GM12878 (cell line): ENCODE results near the gene METAP1D. TPM values are rescaled to one million over a fixed set of nuclear protein-coding genes. Genes with fewer than 3 reads are reported as not detected.

Source experiments
- ATAC-seq: fragments of 200-7000 bp; cut with Tn5 transposase; 3 replicates; pipeline ENCODE4 v1.9.1; 2020; ENCODE audit warnings: mild to moderate bottlenecking, moderate library complexity
- BruUV-seq: library from RNA; stranded (reverse); fragments of 400-500 nt; replicated peaks from 2 replicates; lab custom pipeline; 2021; lab: Mats Ljungman, UMichigan
- CTCF ChIA-PET: fragments of 300-600 bp; sonication (Branson Sonifier 250); formaldehyde crosslinking; extraction: SDS; loops from one replicate; lab custom pipeline; 2021; ENCODE audit warnings: inconsistent platforms; lab: Yijun Ruan, JAX
- POLR2A ChIA-PET: fragments of 350-600 bp; formaldehyde crosslinking; extraction: SDS; loops from one replicate; lab custom pipeline; 2021; ENCODE audit warnings: inconsistent platforms; lab: Charles Lee
- RAD21 ChIA-PET: fragments of 300-600 bp; sonication (Branson Sonifier 250); formaldehyde crosslinking; loops from one replicate; lab custom pipeline; 2023; ENCODE audit warnings: antibody characterized with exemption; ENCODE audit not compliant: unreplicated experiment; lab: Charles Lee
- SMC1A ChIA-PET: fragments of 300-600 bp; sonication (Branson Sonifier 250); formaldehyde crosslinking; loops from one replicate; lab custom pipeline; 2023; ENCODE audit not compliant: unreplicated experiment, uncharacterized antibody; lab: Charles Lee
- DNase-seq: peaks from one replicate; pipeline ENCODE4 v3.0.0-alpha.2; 2011; ENCODE audit warnings: low read depth, low spot score
- FAIRE-seq: peaks from 3 replicates; lab custom pipeline; 2011; peaks lifted over from hg19 to GRCh38; lab: Jason Lieb, UNC
- H2AFZ ChIP-seq: 2 replicates; pipeline ENCODE4 v1.6.0; 2011; ENCODE audit warnings: low read depth, low read length, control low read depth; ENCODE audit not compliant: control insufficient read depth
- H3K27ac ChIP-seq: 2 replicates; pipeline ENCODE4 v1.5.1; 2011; ENCODE audit warnings: control low read depth; ENCODE audit not compliant: control insufficient read depth, insufficient read depth
- H3K27me3 ChIP-seq, 2 experiments: replicated peaks in 1 of 2; 2 replicates each; pipeline versions ENCODE4 v1.6.0 to v1.6.1; 2011; ENCODE audit warnings: low read length in 1 of 2; ENCODE audit not compliant: control insufficient read depth in 2 of 2, insufficient read depth in 2 of 2
- H3K36me3 ChIP-seq, 2 experiments: 2 replicates each; pipeline ENCODE4 v1.5.1; 2011; ENCODE audit warnings: low read length in 1 of 2; ENCODE audit not compliant: control insufficient read depth in 2 of 2, insufficient read depth in 2 of 2
- H3K4me1 ChIP-seq: 2 replicates; pipeline ENCODE4 v1.6.1; 2011; ENCODE audit warnings: mild to moderate bottlenecking, low read length, moderate library complexity, mixed read lengths; ENCODE audit not compliant: control insufficient read depth, insufficient read depth
- H3K4me2 ChIP-seq: 2 replicates; pipeline ENCODE4 v1.6.0; 2011; ENCODE audit warnings: control low read depth; ENCODE audit not compliant: control insufficient read depth, insufficient read depth
- H3K4me3 ChIP-seq: fragments of 200-600 bp; sonication (generic); 2 replicates; pipeline ENCODE4 v1.5.1; 2016
- H3K79me2 ChIP-seq: 2 replicates; pipeline ENCODE4 v1.6.0; 2011; ENCODE audit warnings: low read length; ENCODE audit not compliant: control insufficient read depth, insufficient read depth
- H3K9ac ChIP-seq: 2 replicates; pipeline ENCODE4 v1.8.0; 2011; ENCODE audit warnings: low read length, control low read depth, mixed read lengths; ENCODE audit not compliant: control insufficient read depth, insufficient read depth
- H3K9me3 ChIP-seq: replicated peaks from 3 replicates; pipeline ENCODE4 v1.5.1; 2011; ENCODE audit warnings: mild to moderate bottlenecking, low read length; ENCODE audit not compliant: control insufficient read depth, insufficient read depth
- H4K20me1 ChIP-seq: 2 replicates; pipeline ENCODE4 v1.6.0; 2011; ENCODE audit not compliant: control insufficient read depth, insufficient read depth
- EZH2 ChIP-seq: IDR thresholded peaks from 2 replicates; pipeline ENCODE4 v1.6.1; 2012; ENCODE audit warnings: low read depth, mild to moderate bottlenecking, control low read depth, inconsistent platforms, low read length, borderline replicate concordance; ENCODE audit not compliant: control insufficient read depth
- KDM1A ChIP-seq: fragments of 200-600 bp; sonication (generic); IDR thresholded peaks from 2 replicates; pipeline ENCODE4 v1.6.1; 2016; ENCODE audit warnings: borderline replicate concordance
- PAX8 ChIP-seq: fragments of 450-650 bp; IDR thresholded peaks from 2 replicates; pipeline ENCODE4 v1.6.1; 2017; ENCODE audit warnings: mild to moderate bottlenecking, moderate library complexity
- SMARCA5 ChIP-seq: fragments of 450-650 bp; IDR thresholded peaks from 2 replicates; pipeline ENCODE4 v1.6.1; 2017; ENCODE audit warnings: mild to moderate bottlenecking
- SUZ12 ChIP-seq: fragments of 200-600 bp; sonication (generic); IDR thresholded peaks from one replicate; pipeline ENCODE4 v1.6.1; 2018; ENCODE audit warnings: antibody characterized with exemption, mild to moderate bottlenecking; ENCODE audit not compliant: unreplicated experiment
- WGBS: methylation state at CpG from one replicate; pipeline ENCODE4 v1.1.6; 2016; ENCODE audit warnings: low lambda C conversion rate; ENCODE audit not compliant: insufficient replicate concordance, insufficient coverage; ENCODE audit errors: missing lambda C conversion rate; 5-methylcytosine and 5-hydroxymethylcytosine counted together
- in situ Hi-C: fragments of 300-500 bp; cut with MboI; formaldehyde crosslinking; loops from 9 replicates; pipeline ENCODE4 v1.14.3; 2018; ENCODE audit warnings: mixed read lengths
- intact Hi-C: fragments of 100-400 bp; cut with micrococcal nuclease; formaldehyde crosslinking; loops from one replicate; pipeline ENCODE4 v1.14.2; 2022; ENCODE audit not compliant: unreplicated experiment
- polyA plus RNA-seq, 11 experiments: library from polyadenylated mRNA; depleted of rRNA in 4 of 11; unstranded in 6 of 11; stranded (reverse) in 5 of 11; fragments of >200 nt; fragmentation: Nextera tagmentation in 4 of 11; fragmentation: Illumina TruSeq in 1 of 11; extraction: Ambion mirVana in 4 of 11; extraction: Trizol in 1 of 11; gene quantifications; 1 replicate in 1 of 11; 2 replicates in 10 of 11; pipeline versions ENCODE4 v1.2.1 to v1.2.3, GENCODE V29; 2011 to 2016; ENCODE audit warnings: inconsistent platforms in 2 of 11, missing spikeins in 2 of 11, low read depth in 1 of 11
- total RNA-seq, 4 experiments: library from RNA; depleted of rRNA in 3 of 4; stranded (reverse); fragments of >200 nt in 3 of 4; fragmentation: Illumina TruSeq in 1 of 4; extraction: Trizol in 1 of 4; gene quantifications; 2 replicates each; pipeline versions ENCODE4 v1.2.1 to v1.2.3, GENCODE V29; 2013 to 2021
- TF ChIP-seq, protein P1 (sequence below): fragments of 450-650 bp; IDR thresholded peaks from 2 replicates; pipeline ENCODE4 v1.6.1; 2017; ENCODE audit warnings: mild to moderate bottlenecking

METAP1D gene
- total and polyA plus RNA-seq, 10 of the 15 experiments (the other 5 are each of a cell fraction or from before 2014, with no cell fraction given) = 4.5 to 12.1 (median 7.8) TPM

DNA sequence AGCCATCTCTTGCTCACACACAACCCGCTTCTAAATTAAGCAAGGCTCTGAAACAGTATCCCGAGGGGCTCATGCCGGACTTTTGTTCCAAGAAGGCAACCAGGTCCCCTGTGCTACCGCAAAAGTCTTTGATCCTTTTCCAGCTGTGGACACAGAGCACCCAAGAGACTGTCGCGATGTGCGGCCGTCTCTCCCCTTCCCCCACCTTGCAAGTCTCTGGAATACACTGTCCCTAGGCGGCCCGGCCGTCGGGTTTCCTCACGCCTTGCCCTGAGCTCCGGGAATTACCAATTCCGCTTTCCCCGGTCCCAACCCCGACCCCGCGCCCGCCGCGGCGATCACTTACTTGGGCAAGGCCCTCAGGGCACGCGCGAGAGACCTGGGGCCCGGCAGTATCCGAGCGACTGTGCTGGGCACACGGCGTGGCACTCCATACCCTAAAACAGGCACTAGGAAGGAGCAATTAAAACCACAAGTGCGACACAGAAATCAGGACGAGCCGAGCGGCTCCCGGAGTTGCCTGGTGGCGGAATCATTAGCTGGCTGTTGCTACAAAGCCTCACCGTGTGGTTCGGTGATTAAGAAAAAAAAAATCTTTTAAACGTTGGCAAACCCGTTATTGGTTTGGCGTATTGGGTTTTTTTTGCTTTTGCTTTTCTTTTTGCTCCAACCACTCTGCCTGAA, 83.3 kb downstream of the METAP1D start (continued):
- TF ChIP-seq, protein P1, sequence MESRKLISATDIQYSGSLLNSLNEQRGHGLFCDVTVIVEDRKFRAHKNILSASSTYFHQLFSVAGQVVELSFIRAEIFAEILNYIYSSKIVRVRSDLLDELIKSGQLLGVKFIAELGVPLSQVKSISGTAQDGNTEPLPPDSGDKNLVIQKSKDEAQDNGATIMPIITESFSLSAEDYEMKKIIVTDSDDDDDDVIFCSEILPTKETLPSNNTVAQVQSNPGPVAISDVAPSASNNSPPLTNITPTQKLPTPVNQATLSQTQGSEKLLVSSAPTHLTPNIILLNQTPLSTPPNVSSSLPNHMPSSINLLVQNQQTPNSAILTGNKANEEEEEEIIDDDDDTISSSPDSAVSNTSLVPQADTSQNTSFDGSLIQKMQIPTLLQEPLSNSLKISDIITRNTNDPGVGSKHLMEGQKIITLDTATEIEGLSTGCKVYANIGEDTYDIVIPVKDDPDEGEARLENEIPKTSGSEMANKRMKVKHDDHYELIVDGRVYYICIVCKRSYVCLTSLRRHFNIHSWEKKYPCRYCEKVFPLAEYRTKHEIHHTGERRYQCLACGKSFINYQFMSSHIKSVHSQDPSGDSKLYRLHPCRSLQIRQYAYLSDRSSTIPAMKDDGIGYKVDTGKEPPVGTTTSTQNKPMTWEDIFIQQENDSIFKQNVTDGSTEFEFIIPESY = no peak
- TF ChIP-seq KDM1A = no peak

- no peaks in the 10 kb centered on the region for H3K36me3 ChIP-seq
- no peak for ATAC-seq
- in situ Hi-C loops = no loop called here
- ChIA-PET RAD21 (no interaction called here), SMC1A (no interaction called here), CTCF (no interaction called here), POLR2A (no interaction called here)
- no peak overlapping the region for H3K27ac ChIP-seq
- WGBS = 39% methylated on average over 23 of the region's 23 CpGs
- no peak for FAIRE-seq
- no peaks in the 10 kb centered on the region; the same call in 2 of the 3 replicates for H3K9me3 ChIP-seq
- H3K4me3 ChIP-seq = peak overlapping the region; percentile 26
- peak; percentile 14 for TF ChIP-seq SUZ12
- TF ChIP-seq SMARCA5 = no peak
- 0 out of 2 replicates have a peak, but pooled peaks have one; percentile 10 for TF ChIP-seq EZH2
- TF ChIP-seq PAX8 = no peak
- no peak for DNase-seq
- BruUV-seq = no TSS peak
- no peaks in the 10 kb centered on the region for H3K79me2 ChIP-seq
- H3K4me2 ChIP-seq = peak overlapping the region; percentile 97
- peaks cover 17% of the 10 kb centered on the region for H3K4me1 ChIP-seq
- H3K27me3 ChIP-seq = peaks cover 42 to 60% of the 10 kb centered on the region in 2 experiments
- H2AFZ ChIP-seq = no peak overlapping the region
- intact Hi-C loops = no loop called here
- no peak overlapping the region for H3K9ac ChIP-seq
- peaks cover 7% of the 10 kb centered on the region for H4K20me1 ChIP-seq
Measured at GRCh38 chr2:172083628-172084394, 84.1 kb downstream of the METAP1D start.
